K562 (cell line): ENCODE results near the gene UTS2R. TPM values are rescaled to one million over a fixed set of nuclear protein-coding genes. Genes with fewer than 3 reads are reported as not detected.

Experiments
- FIP1L1 ChIP-seq: fragments of 200-400 bp; formaldehyde crosslinking; IDR thresholded peaks from 2 replicates; pipeline ENCODE4 v1.6.1; 2018; ENCODE audit warnings: mild to moderate bottlenecking, low read depth, low read length; ENCODE audit not compliant: poor library complexity, severe bottlenecking
- GABPB1 ChIP-seq: sonication (generic); formaldehyde crosslinking; IDR thresholded peaks from 2 replicates; pipeline ENCODE4 v1.8.0; 2022; ENCODE audit warnings: mild to moderate bottlenecking, missing genetic modification reagents
- HIVEP1 ChIP-seq: fragments of 250-450 bp; sonication (Bioruptor Pico); IDR thresholded peaks from 2 replicates; pipeline ENCODE4 v1.4.0; 2020; ENCODE audit warnings: mild to moderate bottlenecking
- KLF1 ChIP-seq: fragments of 450-650 bp; IDR thresholded peaks from 2 replicates; pipeline ENCODE4 v1.6.1; 2016; ENCODE audit warnings: missing genetic modification characterization, missing compliant biosample characterization
- POLR2G ChIP-seq: fragments of 200-400 bp; formaldehyde crosslinking; IDR thresholded peaks from 2 replicates; pipeline ENCODE4 v1.6.1; 2017; ENCODE audit warnings: low read depth, mild to moderate bottlenecking, antibody characterized with exemption, low read length, moderate library complexity
- ZFP30 ChIP-seq: fragments of 250-450 bp; sonication (Bioruptor Pico); IDR thresholded peaks from 2 replicates; pipeline ENCODE4 v1.8.0; 2022; ENCODE audit warnings: moderate library complexity, mild to moderate bottlenecking, inconsistent platforms, borderline replicate concordance
- ZKSCAN1 ChIP-seq: fragments of 150-350 bp; IDR thresholded peaks from 2 replicates; pipeline ENCODE4 v1.6.1; 2016; ENCODE audit warnings: low read depth, low read length
- polyA plus RNA-seq, 8 experiments: library from polyadenylated mRNA; depleted of rRNA in 4 of 8; stranded (reverse) in 5 of 8; unstranded in 3 of 8; fragments of >200 nt; fragmentation: Nextera tagmentation in 2 of 8; fragmentation: Illumina TruSeq in 1 of 8; extraction: Ambion mirVana in 2 of 8; extraction: Trizol in 1 of 8; gene quantifications; 2 replicates each; pipeline versions ENCODE4 v1.2.1 to v1.2.3, GENCODE V29; 2011 to 2014; ENCODE audit warnings: inconsistent platforms in 1 of 8, missing spikeins in 1 of 8
- total RNA-seq, 7 experiments: library from RNA; depleted of rRNA in 6 of 7; stranded (reverse); fragments of >200 nt in 6 of 7; fragmentation: Illumina TruSeq in 2 of 7; extraction: Trizol in 2 of 7; gene quantifications; 2 replicates each; pipeline versions ENCODE4 v1.2.1 to v1.2.3, GENCODE V29; 2011 to 2021; ENCODE audit warnings: low replicate concordance in 1 of 7
- TF ChIP-seq, protein P1 (sequence below), 2 experiments: fragments of 200-800 bp in 1 of 2; sonication (Bioruptor generic) in 1 of 2; sonication (generic) in 1 of 2; formaldehyde crosslinking in 1 of 2; IDR thresholded peaks in 1 of 2; conservative IDR thresholded peaks in 1 of 2; 2 replicates each; pipeline versions ENCODE4 v1.5.0 to v1.6.1; 2016 to 2020; ENCODE audit warnings: missing compliant biosample characterization in 1 of 2, missing genetic modification characterization in 1 of 2, missing genetic modification reagents in 1 of 2
- TF ChIP-seq, protein P2 (sequence below): sonication (generic); formaldehyde crosslinking; IDR thresholded peaks from 2 replicates; pipeline ENCODE4 v1.8.0; 2023; ENCODE audit warnings: mild to moderate bottlenecking, missing genetic modification reagents
- TF ChIP-seq, protein P3 (sequence below): fragments of 200-800 bp; sonication (Bioruptor generic); IDR thresholded peaks from 2 replicates; pipeline ENCODE4 v1.6.1; 2017; ENCODE audit warnings: missing genetic modification characterization, missing compliant biosample characterization
- TF ChIP-seq, protein P4 (sequence below): fragments of 250-450 bp; sonication (Bioruptor Pico); IDR thresholded peaks from 2 replicates; pipeline ENCODE4 v1.5.0; 2021; ENCODE audit warnings: mild to moderate bottlenecking, borderline replicate concordance
- TF ChIP-seq, protein P5 (sequence below): fragments of 450-650 bp; formaldehyde crosslinking; IDR thresholded peaks from 2 replicates; pipeline ENCODE4 v1.4.0; 2020; ENCODE audit warnings: mild to moderate bottlenecking, mixed read lengths
- TF ChIP-seq, protein P6 (sequence below), 2 experiments: fragments of 450-650 bp in 1 of 2; sonication (generic) in 1 of 2; formaldehyde crosslinking; conservative IDR thresholded peaks; 2 replicates each; pipeline versions ENCODE4 v1.4.0 to v1.8.1; 2020 to 2022; ENCODE audit warnings: mild to moderate bottlenecking in 1 of 2, missing genetic modification reagents in 1 of 2

Gene UTS2R
- total and polyA plus RNA-seq, 9 of the 15 experiments (the other 6 are each of a cell fraction or from before 2014, with no cell fraction given) = 0.22 TPM; not detected in 8

DNA sequence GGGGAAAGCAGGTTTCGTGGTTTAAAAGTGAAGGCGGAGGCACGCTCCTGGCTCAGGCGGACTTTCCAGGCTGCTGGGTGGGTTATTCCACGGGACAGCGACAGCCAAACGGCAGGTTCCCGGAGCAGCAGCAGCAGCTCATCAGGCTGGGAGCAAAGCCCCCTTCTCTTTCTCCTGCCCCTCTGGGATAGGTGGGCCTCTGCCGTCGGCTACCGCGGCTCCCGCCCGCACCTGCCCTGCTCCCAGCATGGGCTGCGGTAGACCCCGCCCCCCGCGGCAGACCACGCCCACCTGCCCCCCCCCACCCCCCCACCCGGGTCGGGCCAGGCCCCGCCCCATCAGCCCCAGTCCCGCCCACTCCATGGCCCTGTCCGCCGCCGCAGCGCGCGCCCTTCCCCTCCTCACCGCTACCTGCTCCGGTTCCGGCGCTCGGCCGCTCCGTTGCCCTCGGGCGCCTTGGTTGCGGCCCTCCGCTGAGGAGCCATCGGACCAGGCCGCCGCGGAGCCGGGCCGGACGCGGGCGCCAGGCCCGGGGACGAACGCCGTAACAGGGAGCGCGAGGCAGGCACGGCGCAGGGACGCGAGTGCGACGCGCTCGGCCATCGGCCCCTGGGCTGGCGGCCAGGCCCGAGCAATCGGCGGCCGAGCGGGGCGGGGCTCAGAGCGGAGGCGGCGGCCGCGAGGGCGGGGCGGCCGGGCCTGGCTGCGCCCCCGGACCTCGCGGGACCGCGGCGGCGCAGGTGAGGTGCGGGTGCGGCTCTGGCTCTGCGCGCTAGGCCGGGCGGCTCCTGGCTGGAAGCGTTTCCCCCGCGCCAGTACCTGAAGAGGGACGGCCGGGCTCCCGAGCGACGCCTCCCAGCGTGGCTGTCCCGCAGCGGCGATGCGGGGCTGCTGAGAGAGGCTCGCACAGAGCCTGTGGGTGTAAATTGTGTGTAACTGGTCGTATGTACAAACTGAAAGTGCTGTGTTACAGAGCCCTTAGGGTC lies 46.7 kb downstream of the UTS2R start, which contains the start of the genes HEXD and OGFOD3 (continued):
- TF ChIP-seq, protein P1, sequence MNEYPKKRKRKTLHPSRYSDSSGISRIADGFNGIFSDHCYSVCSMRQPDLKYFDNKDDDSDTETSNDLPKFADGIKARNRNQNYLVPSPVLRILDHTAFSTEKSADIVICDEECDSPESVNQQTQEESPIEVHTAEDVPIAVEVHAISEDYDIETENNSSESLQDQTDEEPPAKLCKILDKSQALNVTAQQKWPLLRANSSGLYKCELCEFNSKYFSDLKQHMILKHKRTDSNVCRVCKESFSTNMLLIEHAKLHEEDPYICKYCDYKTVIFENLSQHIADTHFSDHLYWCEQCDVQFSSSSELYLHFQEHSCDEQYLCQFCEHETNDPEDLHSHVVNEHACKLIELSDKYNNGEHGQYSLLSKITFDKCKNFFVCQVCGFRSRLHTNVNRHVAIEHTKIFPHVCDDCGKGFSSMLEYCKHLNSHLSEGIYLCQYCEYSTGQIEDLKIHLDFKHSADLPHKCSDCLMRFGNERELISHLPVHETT (CRISPR knock-in tag; conservative IDR thresholded peaks at IDR 0.05 in 1 of 2, IDR thresholded peaks at IDR 0.05 in 1 of 2) = peak in 1 of 2 experiments; percentile 93; a peak in 2 of 4 replicates
- TF ChIP-seq, protein P2, sequence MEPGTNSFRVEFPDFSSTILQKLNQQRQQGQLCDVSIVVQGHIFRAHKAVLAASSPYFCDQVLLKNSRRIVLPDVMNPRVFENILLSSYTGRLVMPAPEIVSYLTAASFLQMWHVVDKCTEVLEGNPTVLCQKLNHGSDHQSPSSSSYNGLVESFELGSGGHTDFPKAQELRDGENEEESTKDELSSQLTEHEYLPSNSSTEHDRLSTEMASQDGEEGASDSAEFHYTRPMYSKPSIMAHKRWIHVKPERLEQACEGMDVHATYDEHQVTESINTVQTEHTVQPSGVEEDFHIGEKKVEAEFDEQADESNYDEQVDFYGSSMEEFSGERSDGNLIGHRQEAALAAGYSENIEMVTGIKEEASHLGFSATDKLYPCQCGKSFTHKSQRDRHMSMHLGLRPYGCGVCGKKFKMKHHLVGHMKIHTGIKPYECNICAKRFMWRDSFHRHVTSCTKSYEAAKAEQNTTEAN (CRISPR knock-in tag) = no peak
- TF ChIP-seq, protein P3, sequence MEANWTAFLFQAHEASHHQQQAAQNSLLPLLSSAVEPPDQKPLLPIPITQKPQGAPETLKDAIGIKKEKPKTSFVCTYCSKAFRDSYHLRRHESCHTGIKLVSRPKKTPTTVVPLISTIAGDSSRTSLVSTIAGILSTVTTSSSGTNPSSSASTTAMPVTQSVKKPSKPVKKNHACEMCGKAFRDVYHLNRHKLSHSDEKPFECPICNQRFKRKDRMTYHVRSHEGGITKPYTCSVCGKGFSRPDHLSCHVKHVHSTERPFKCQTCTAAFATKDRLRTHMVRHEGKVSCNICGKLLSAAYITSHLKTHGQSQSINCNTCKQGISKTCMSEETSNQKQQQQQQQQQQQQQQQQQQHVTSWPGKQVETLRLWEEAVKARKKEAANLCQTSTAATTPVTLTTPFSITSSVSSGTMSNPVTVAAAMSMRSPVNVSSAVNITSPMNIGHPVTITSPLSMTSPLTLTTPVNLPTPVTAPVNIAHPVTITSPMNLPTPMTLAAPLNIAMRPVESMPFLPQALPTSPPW = peak; percentile 98
- TF ChIP-seq ZKSCAN1 (no peak), POLR2G (peak; percentile 92), FIP1L1 (peak; percentile 48), ZFP30 (no peak), KLF1 (tag) (peak; percentile 82; the same call in 1 of the 2 replicates), GABPB1 (CRISPR knock-in tag) (no peak; the same call in 1 of the 2 replicates), HIVEP1 (CRISPR knock-in tag) (no peak)
- TF ChIP-seq, protein P4, sequence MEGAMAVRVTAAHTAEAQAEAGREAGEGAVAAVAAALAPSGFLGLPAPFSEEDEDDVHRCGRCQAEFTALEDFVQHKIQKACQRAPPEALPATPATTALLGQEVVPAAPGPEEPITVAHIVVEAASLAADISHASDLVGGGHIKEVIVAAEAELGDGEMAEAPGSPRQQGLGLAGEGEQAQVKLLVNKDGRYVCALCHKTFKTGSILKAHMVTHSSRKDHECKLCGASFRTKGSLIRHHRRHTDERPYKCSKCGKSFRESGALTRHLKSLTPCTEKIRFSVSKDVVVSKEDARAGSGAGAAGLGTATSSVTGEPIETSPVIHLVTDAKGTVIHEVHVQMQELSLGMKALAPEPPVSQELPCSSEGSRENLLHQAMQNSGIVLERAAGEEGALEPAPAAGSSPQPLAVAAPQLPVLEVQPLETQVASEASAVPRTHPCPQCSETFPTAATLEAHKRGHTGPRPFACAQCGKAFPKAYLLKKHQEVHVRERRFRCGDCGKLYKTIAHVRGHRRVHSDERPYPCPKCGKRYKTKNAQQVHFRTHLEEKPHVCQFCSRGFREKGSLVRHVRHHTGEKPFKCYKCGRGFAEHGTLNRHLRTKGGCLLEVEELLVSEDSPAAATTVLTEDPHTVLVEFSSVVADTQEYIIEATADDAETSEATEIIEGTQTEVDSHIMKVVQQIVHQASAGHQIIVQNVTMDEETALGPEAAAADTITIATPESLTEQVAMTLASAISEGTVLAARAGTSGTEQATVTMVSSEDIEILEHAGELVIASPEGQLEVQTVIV (CRISPR knock-in tag) = no peak
- TF ChIP-seq, protein P5, sequence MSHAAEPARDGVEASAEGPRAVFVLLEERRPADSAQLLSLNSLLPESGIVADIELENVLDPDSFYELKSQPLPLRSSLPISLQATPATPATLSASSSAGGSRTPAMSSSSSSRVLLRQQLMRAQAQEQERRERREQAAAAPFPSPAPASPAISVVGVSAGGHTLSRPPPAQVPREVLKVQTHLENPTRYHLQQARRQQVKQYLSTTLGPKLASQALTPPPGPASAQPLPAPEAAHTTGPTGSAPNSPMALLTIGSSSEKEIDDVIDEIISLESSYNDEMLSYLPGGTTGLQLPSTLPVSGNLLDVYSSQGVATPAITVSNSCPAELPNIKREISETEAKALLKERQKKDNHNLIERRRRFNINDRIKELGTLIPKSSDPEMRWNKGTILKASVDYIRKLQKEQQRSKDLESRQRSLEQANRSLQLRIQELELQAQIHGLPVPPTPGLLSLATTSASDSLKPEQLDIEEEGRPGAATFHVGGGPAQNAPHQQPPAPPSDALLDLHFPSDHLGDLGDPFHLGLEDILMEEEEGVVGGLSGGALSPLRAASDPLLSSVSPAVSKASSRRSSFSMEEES (CRISPR knock-in tag) = no peak
- TF ChIP-seq, protein P6, sequence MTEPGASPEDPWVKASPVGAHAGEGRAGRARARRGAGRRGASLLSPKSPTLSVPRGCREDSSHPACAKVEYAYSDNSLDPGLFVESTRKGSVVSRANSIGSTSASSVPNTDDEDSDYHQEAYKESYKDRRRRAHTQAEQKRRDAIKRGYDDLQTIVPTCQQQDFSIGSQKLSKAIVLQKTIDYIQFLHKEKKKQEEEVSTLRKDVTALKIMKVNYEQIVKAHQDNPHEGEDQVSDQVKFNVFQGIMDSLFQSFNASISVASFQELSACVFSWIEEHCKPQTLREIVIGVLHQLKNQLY (CRISPR knock-in tag; conservative IDR thresholded peaks at IDR 0.05) = no peak
